Natural killer cell (primary cell): ENCODE results near the gene RGS3. TPM values are rescaled to one million over a fixed set of nuclear protein-coding genes. Genes with fewer than 3 reads are reported as not detected.

Experiments
- total RNA-seq, 4 donors: library from RNA; stranded (reverse); fragments of 120-200 nt in 1 of 4; gene quantifications; one replicate each; pipeline versions ENCODE4 v1.2.3 to v1.2.4, GENCODE V29; 2013 to 2022

The RGS3 gene
- total RNA-seq, 3 donors from 2014 or later (not counting 1 experiment from before 2014, with no cell fraction given) = 148 to 269 (median 190) TPM

Other genes starting within 250 kb of the RGS3 start
- 10 to 100 TPM; 35.0 to 37.9 (median 35.9) TPM for gene FKBP15, start 242.4 kb upstream of the RGS3 start, total RNA-seq
- 10 to 100 TPM in 2 of 3 donors, 1 to 10 TPM in 1; 7.9 to 27.8 (median 11.8) TPM for gene SLC31A1, start 242.2 kb upstream of the RGS3 start, total RNA-seq
- gene CDC26, start 188.2 kb upstream of the RGS3 start, total RNA-seq = 10 to 100 TPM; 16.8 to 24.8 (median 21.5) TPM
- gene PRPF4, start 188.1 kb upstream of the RGS3 start, total RNA-seq = 10 to 100 TPM; 16.9 to 23.2 (median 21.1) TPM
- not detected for gene RNF183, start 160.4 kb upstream of the RGS3 start, total RNA-seq
- gene WDR31, start 123.5 kb upstream of the RGS3 start, total RNA-seq = under 1 TPM; 0.16 to 0.55 (median 0.19) TPM
- 1 to 10 TPM; 3.3 to 5.5 (median 4.3) TPM for gene BSPRY, start 114.2 kb upstream of the RGS3 start, total RNA-seq
- gene HDHD3, start 86.7 kb upstream of the RGS3 start, total RNA-seq = 10 to 100 TPM in 1 of 3 donors, 1 to 10 TPM in 2; 6.1 to 11.8 (median 9.6) TPM
- 10 to 100 TPM; 30.3 to 38.7 (median 36.4) TPM for gene ALAD, start 62.4 kb upstream of the RGS3 start, total RNA-seq
- 10 to 100 TPM; 59.2 to 66.7 (median 62.2) TPM for gene POLE3, start 53.1 kb upstream of the RGS3 start, total RNA-seq
- gene C9orf43, start 53.0 kb upstream of the RGS3 start, total RNA-seq = under 1 TPM; 0.45 to 0.71 (median 0.50) TPM